Measurements from ENCODE around the gene DNPH1.
A peak's percentile ranks its signal among the peaks of the same experiment; 100 is the strongest.

Gene DNPH1

GRCh38 chr6:43228951-43229802, at the start of gene DNPH1:
TSS of gene DNPH1 (minus strand) at chr6:43229481. CDS start at chr6:43229456, 25 bp downstream.
- peak; percentile 51 for DNase-seq (ENCODE audit: low read depth, low spot score)
- peak within 1 kb of the TSS; percentile 75 for H3K4me3 ChIP-seq (ENCODE audit: insufficient read length, low read depth)
- TF ChIP-seq YY1 (IDR thresholded peaks at IDR 0.05; ENCODE audit: insufficient read depth, insufficient read length) (no peak), SUZ12 (IDR thresholded peaks at IDR 0.05; ENCODE audit: extremely low read depth, insufficient read depth, insufficient read length) (no peak)
- H3K4me1 ChIP-seq (ENCODE audit: insufficient read depth, insufficient read length), result peaks cover 3% of the 10 kb centered on the region
- peaks cover 11% of the 10 kb centered on the region for H3K36me3 ChIP-seq (ENCODE audit: insufficient read depth, insufficient read length, low read length)
- H3K27me3 ChIP-seq (ENCODE audit: insufficient read depth, insufficient read length), result peaks cover 27% of the 10 kb centered on the region
- no peaks in the 10 kb centered on the region for H3K9me3 ChIP-seq (ENCODE audit: insufficient read depth, low read length)
- H3K9ac ChIP-seq (ENCODE audit: insufficient read length, low read depth), result peak within 1 kb of the TSS; percentile 92

GRCh38 chr6:43278524-43279078, 49.3 kb upstream of the DNPH1 start:
- no peak for DNase-seq (ENCODE audit: low read depth, low spot score)
- TF ChIP-seq SUZ12 (IDR thresholded peaks at IDR 0.05; ENCODE audit: extremely low read depth, insufficient read depth, insufficient read length) (no peak), ZNF274 (IDR thresholded peaks at IDR 0.05; ENCODE audit: low read depth, low read length) (no peak), YY1 (IDR thresholded peaks at IDR 0.05; ENCODE audit: insufficient read depth, insufficient read length) (no peak)
- no peaks in the 10 kb centered on the region for H3K36me3 ChIP-seq (ENCODE audit: insufficient read depth, insufficient read length, low read length)
- H3K9ac ChIP-seq (ENCODE audit: insufficient read length, low read depth), result no peak overlapping the region
- no peak overlapping the region for H3K4me3 ChIP-seq (ENCODE audit: insufficient read length, low read depth)
- peaks cover 18% of the 10 kb centered on the region for H3K4me1 ChIP-seq (ENCODE audit: insufficient read depth, insufficient read length)
- H3K9me3 ChIP-seq (ENCODE audit: insufficient read depth, low read length), result no peaks in the 10 kb centered on the region
- peaks cover 24% of the 10 kb centered on the region for H3K27me3 ChIP-seq (ENCODE audit: insufficient read depth, insufficient read length)

DNA sequence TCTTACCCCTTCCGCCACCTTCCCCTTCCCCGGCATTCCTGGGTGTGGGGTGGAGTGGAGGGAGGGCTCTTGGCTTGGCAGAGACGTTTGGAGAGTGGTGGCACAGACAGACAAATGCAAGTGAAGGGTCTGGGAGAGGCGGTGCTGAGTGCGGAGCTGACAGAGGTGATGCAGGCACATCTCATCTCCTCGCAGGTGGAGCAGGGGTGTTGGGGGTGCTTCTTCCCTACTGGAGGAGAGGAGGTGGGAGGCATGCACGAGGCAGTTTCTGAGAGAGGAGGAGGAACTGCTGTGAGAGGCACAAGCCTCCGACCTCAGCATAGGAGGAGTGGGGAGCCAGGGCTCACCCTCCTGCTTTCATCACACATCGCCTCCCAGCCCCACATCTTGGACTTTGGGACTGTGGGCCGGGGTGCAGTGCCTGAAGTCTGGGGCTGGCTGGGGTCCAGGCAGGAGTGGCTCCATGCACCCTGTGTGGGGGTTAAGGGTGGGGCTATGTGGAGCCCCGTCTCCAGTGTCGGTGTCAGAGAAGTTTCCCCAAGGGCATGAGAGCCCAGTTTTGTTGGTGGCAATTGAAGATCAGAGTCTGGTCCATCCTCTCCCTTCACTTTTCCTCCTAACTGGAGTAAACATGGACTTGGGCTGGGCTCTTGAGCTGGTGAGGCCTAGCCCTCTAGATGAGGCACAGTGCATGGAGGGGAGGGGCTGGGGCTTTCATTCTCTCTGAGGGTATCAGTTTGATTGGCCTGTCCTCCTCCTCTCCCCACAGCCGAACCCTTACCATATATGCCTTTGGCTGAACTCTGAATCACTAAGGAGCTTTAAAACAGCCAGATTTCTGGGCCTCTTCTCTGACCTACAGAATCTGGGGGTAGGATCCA, 48.6 kb upstream of the DNPH1 start:
- Histone ChIP-seq H3K4me1 (ENCODE audit: insufficient read depth, insufficient read length) (peaks cover 18% of the 10 kb centered on the region), H3K27me3 (ENCODE audit: insufficient read depth, insufficient read length) (peaks cover 24% of the 10 kb centered on the region), H3K9me3 (ENCODE audit: insufficient read depth, low read length) (no peaks in the 10 kb centered on the region), H3K4me3 (ENCODE audit: insufficient read length, low read depth) (no peak overlapping the region), H3K9ac (ENCODE audit: insufficient read length, low read depth) (no peak overlapping the region), H3K36me3 (ENCODE audit: insufficient read depth, insufficient read length, low read length) (no peaks in the 10 kb centered on the region)
- TF ChIP-seq YY1 (IDR thresholded peaks at IDR 0.05; ENCODE audit: insufficient read depth, insufficient read length), result no peak
- TF ChIP-seq ZNF274 (IDR thresholded peaks at IDR 0.05; ENCODE audit: low read depth, low read length), result no peak
- no peak for TF ChIP-seq SUZ12 (IDR thresholded peaks at IDR 0.05; ENCODE audit: extremely low read depth, insufficient read depth, insufficient read length)
- no peak for DNase-seq (ENCODE audit: low read depth, low spot score)

GRCh38 chr6:43277306-43277642, 48.0 kb upstream of the DNPH1 start:
- TF ChIP-seq SUZ12 (IDR thresholded peaks at IDR 0.05; ENCODE audit: extremely low read depth, insufficient read depth, insufficient read length) (no peak), ZNF274 (IDR thresholded peaks at IDR 0.05; ENCODE audit: low read depth, low read length) (no peak), YY1 (IDR thresholded peaks at IDR 0.05; ENCODE audit: insufficient read depth, insufficient read length) (no peak)
- DNase-seq (ENCODE audit: low read depth, low spot score), result no peak
- Histone ChIP-seq H3K36me3 (ENCODE audit: insufficient read depth, insufficient read length, low read length) (no peaks in the 10 kb centered on the region), H3K27me3 (ENCODE audit: insufficient read depth, insufficient read length) (peaks cover 24% of the 10 kb centered on the region), H3K4me1 (ENCODE audit: insufficient read depth, insufficient read length) (peaks cover 18% of the 10 kb centered on the region), H3K4me3 (ENCODE audit: insufficient read length, low read depth) (no peak overlapping the region), H3K9me3 (ENCODE audit: insufficient read depth, low read length) (no peaks in the 10 kb centered on the region), H3K9ac (ENCODE audit: insufficient read length, low read depth) (no peak overlapping the region)

DNA sequence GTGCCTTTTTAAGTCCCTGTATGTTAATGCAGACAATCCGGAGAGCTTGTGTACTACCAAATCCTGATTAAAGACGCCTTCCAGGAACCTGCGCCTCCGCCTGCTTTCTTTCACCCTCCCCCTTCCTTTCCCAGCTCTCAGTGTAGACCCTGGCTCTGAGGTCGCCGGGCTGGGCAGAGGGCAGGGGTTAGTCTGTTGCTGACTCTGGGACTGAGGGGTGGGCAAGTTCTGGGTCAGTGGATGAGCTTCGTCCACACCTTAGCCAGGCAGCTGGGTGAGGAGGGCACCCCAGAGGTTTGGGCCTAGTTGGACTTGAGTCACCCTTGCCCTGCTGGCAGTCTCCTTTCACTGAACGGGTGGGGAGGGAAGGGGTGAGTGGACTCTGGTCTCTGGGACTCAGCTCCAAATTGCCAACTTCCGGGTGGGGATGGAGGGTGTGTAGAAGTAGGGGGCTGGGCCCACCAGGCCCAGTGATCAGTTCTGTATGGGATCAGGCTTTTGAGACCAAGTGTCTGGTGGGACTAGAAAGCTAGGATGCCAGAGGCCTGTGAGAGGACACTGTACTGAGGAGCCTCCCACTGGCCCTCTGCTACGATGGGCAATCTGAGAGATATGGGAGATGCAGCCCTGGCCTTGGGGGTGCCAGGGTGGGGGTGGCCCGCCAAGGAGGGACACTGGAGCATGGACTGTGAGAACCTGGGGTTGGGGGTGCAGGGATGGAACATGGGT, 47.5 kb upstream of the DNPH1 start:
- Histone ChIP-seq H3K36me3 (ENCODE audit: insufficient read depth, insufficient read length, low read length) (no peaks in the 10 kb centered on the region), H3K4me1 (ENCODE audit: insufficient read depth, insufficient read length) (peaks cover 18% of the 10 kb centered on the region), H3K9me3 (ENCODE audit: insufficient read depth, low read length) (no peaks in the 10 kb centered on the region), H3K9ac (ENCODE audit: insufficient read length, low read depth) (no peak overlapping the region), H3K4me3 (ENCODE audit: insufficient read length, low read depth) (no peak overlapping the region), H3K27me3 (ENCODE audit: insufficient read depth, insufficient read length) (peaks cover 24% of the 10 kb centered on the region)
- TF ChIP-seq YY1 (IDR thresholded peaks at IDR 0.05; ENCODE audit: insufficient read depth, insufficient read length) (no peak), SUZ12 (IDR thresholded peaks at IDR 0.05; ENCODE audit: extremely low read depth, insufficient read depth, insufficient read length) (no peak), ZNF274 (IDR thresholded peaks at IDR 0.05; ENCODE audit: low read depth, low read length) (no peak)
- no peak for DNase-seq (ENCODE audit: low read depth, low spot score)

GRCh38 chr6:43275801-43276576, 46.7 kb upstream of the DNPH1 start:
- H3K4me3 ChIP-seq (ENCODE audit: insufficient read length, low read depth), result peak overlapping the region; percentile 8
- H3K27me3 ChIP-seq (ENCODE audit: insufficient read depth, insufficient read length), result peaks cover 24% of the 10 kb centered on the region

More at GRCh38 chr6:43275801-43276576, 46.7 kb upstream of the DNPH1 start:
- no peaks in the 10 kb centered on the region for H3K36me3 ChIP-seq (ENCODE audit: insufficient read depth, insufficient read length, low read length)
- no peak overlapping the region for H3K9ac ChIP-seq (ENCODE audit: insufficient read length, low read depth)
- DNase-seq (ENCODE audit: low read depth, low spot score), result no peak
- no peaks in the 10 kb centered on the region for H3K9me3 ChIP-seq (ENCODE audit: insufficient read depth, low read length)
- TF ChIP-seq ZNF274 (IDR thresholded peaks at IDR 0.05; ENCODE audit: low read depth, low read length) (no peak), SUZ12 (IDR thresholded peaks at IDR 0.05; ENCODE audit: extremely low read depth, insufficient read depth, insufficient read length) (no peak), YY1 (IDR thresholded peaks at IDR 0.05; ENCODE audit: insufficient read depth, insufficient read length) (no peak)
- peaks cover 18% of the 10 kb centered on the region for H3K4me1 ChIP-seq (ENCODE audit: insufficient read depth, insufficient read length)
